ENCODE data around the gene C10orf95. TPM values are rescaled to one million over a fixed set of nuclear protein-coding genes. Genes with fewer than 3 reads are reported as not detected.

The C10orf95 gene
- total RNA-seq, 1 donor from 2014 or later, result 3.1 TPM

DNA sequence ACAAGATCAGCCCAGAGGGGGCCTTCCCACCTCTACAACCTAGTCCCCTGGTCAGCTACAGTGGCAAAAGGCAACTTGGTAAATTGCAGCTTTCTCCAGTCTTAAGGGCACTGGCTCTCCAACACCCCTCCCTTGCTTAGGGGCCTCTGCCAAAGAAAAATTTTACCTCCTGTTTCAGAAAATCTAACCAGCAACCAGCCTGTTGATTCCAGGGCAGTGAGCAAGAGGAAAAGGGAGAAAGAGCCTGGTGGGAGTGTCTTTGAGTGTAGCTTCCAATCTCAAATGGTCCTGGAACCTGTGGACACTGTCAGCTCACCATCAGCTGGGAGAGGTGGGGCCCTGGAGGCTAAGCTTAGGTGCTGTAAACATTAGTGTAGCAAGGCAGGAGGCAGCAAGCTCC, 28.3 kb upstream of the C10orf95 start:
- ATAC-seq (no peak), DNase-seq (no peak)
- no peaks in the 10 kb centered on the region for H3K9me3 ChIP-seq
- TF ChIP-seq, protein P1, sequence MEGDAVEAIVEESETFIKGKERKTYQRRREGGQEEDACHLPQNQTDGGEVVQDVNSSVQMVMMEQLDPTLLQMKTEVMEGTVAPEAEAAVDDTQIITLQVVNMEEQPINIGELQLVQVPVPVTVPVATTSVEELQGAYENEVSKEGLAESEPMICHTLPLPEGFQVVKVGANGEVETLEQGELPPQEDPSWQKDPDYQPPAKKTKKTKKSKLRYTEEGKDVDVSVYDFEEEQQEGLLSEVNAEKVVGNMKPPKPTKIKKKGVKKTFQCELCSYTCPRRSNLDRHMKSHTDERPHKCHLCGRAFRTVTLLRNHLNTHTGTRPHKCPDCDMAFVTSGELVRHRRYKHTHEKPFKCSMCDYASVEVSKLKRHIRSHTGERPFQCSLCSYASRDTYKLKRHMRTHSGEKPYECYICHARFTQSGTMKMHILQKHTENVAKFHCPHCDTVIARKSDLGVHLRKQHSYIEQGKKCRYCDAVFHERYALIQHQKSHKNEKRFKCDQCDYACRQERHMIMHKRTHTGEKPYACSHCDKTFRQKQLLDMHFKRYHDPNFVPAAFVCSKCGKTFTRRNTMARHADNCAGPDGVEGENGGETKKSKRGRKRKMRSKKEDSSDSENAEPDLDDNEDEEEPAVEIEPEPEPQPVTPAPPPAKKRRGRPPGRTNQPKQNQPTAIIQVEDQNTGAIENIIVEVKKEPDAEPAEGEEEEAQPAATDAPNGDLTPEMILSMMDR (IDR thresholded peaks at IDR 0.05), result no peak
- H3K27me3 ChIP-seq, result no peaks in the 10 kb centered on the region
- H3K4me3 ChIP-seq, result no peak overlapping the region
- no peaks in the 10 kb centered on the region for H3K4me1 ChIP-seq
- H3K27ac ChIP-seq, result no peak overlapping the region
- intact Hi-C loops (cut with DNase I), result no loop called here
- peaks cover 67% of the 10 kb centered on the region for H3K36me3 ChIP-seq

- H3K27me3 ChIP-seq, result no peaks in the 10 kb centered on the region
- no peaks in the 10 kb centered on the region for H3K4me1 ChIP-seq
- no peak overlapping the region for H3K4me3 ChIP-seq
- H3K27ac ChIP-seq, result peak overlapping the region; percentile 11
- DNase-seq, result peak; percentile 81
- no peaks in the 10 kb centered on the region for H3K9me3 ChIP-seq
- peak; percentile 70 for ATAC-seq
- peaks cover 42% of the 10 kb centered on the region for H3K36me3 ChIP-seq
- TF ChIP-seq, protein P1 (IDR thresholded peaks at IDR 0.05), result no peak
- intact Hi-C loops (cut with DNase I), result no loop called here
Measured at GRCh38 chr10:102476466-102477141, 25.3 kb upstream of the C10orf95 start.

DNA sequence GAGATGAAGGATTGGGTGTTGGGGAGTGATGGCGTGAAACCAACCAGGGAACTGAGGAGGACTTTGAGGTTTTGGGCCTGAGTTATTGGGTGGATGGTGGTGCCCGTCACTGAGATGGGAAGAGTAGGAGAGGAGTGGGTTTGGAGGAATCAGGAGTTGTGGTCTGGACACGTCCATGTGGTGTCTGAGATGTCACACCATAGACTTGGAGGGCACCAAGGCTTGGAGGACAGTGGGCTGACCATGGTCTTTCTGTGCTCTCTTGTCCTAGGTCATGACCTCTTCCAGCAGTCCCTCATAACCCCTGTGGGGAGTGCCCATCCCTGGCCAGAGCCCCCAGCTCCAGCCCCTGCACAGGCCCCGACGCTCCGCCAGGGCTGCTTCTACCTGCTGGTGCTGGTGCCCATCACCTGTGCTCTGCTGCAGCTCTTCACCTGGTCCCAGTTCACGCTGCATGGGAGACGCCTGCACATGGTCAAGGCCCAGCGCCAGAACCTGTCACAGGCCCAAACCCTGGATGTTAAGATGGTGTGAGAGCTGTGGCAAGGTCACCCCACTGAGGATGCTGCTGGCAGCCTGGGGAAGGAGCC, 24.2 kb upstream of the C10orf95 start:
- H3K27ac ChIP-seq, result no peak overlapping the region
- H3K4me1 ChIP-seq, result no peaks in the 10 kb centered on the region
- DNase-seq (no peak), ATAC-seq (no peak)
- TF ChIP-seq, protein P1 (IDR thresholded peaks at IDR 0.05), result no peak
- H3K9me3 ChIP-seq, result no peaks in the 10 kb centered on the region
- intact Hi-C loops (cut with DNase I), result no loop called here
- H3K27me3 ChIP-seq, result no peaks in the 10 kb centered on the region
- H3K4me3 ChIP-seq, result no peak overlapping the region
- H3K36me3 ChIP-seq, result peaks cover 31% of the 10 kb centered on the region

DNA sequence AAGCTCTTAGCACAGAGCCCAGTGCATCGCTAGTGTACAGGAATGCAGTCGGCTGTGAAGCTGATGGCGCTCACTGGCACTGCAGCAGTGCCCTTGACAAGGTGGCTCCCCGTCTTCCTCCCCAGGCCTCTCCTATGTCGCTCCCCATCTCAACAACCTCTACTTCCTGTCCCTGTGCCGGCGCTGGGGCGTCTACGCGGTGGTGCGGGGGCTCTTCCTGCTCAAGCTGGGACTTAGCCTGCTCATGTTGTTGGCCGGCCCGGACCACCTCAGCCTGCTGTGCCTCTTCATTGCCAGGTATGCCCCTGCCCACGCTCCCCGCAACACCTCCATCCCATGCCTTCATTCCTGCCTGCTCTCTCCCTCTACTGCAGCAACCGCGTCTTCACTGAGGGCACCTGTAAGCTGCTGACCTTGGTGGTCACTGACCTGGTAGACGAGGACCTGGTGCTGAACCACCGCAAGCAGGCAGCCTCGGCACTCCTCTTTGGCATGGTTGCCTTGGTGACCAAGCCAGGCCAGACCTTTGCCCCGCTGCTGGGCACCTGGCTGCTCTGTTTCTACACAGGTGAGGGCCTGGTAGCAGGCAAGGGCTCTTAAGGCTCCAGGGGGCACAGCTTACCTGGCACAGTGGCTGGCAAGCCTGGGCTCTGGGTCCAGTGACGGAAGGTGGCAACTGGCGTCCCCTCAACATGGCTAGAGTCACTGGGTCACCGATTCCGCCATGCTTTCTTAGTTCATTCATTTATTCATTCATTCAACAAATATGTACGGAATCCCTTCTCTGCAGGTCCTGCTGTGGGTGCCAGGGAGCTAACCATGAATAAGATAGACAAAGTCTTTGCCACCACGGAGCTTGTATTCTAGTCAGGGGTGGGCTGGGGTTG, 22.3 kb upstream of the C10orf95 start:
- intact Hi-C loops (cut with DNase I), result no loop called here
- no peak for DNase-seq

More for the DNA sequence above, 22.3 kb upstream of the C10orf95 start:
- ATAC-seq, result no peak
- Histone ChIP-seq H3K4me1 (peaks cover 4% of the 10 kb centered on the region), H3K27ac (no peak overlapping the region), H3K27me3 (no peaks in the 10 kb centered on the region), H3K4me3 (no peak overlapping the region), H3K9me3 (no peaks in the 10 kb centered on the region), H3K36me3 (peaks cover 16% of the 10 kb centered on the region)
- TF ChIP-seq, protein P1 (IDR thresholded peaks at IDR 0.05), result no peak
